Measurements from ENCODE around the gene HACL1.

GRCh38 chr3:15538345-15538744, 63.0 kb downstream of the HACL1 start:
- TF ChIP-seq POLR2AphosphoS5 (IDR thresholded peaks at IDR 0.05; ENCODE audit: low read depth, low read length) (no peak), POLR2A (IDR thresholded peaks at IDR 0.05; ENCODE audit: low read depth, low read length) (no peak), TAF1 (IDR thresholded peaks at IDR 0.05; ENCODE audit: borderline replicate concordance, low read depth, low read length) (no peak)

All from GM12892 (cell line).